ENCODE results near the gene BCL7C.

DNA sequence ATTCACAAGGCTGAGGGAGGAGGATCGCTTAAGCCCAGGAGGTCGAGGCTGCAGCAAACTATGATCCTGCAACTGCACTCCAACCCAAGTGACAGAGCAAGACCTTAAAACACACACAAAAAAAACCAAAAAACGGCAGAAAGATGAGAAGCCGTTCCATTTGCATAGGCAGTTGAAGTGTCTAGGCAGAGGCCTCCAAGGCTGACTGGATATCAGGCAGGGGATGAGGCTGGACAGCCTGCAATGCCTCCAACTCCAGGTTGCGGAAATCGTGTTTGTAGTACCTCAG is 27.5 kb upstream of the BCL7C start:
- TF ChIP-seq NFRKB (IDR thresholded peaks at IDR 0.05) (no peak), SUZ12 (IDR thresholded peaks at IDR 0.05) (no peak), SP1 (IDR thresholded peaks at IDR 0.05) (no peak), CTBP1 (IDR thresholded peaks at IDR 0.05; ENCODE audit: borderline replicate concordance) (no peak), ELF4 (IDR thresholded peaks at IDR 0.05) (no peak), PKNOX1 (IDR thresholded peaks at IDR 0.05) (no peak), FOXM1 (IDR thresholded peaks at IDR 0.05; ENCODE audit: borderline replicate concordance) (no peak), BHLHE40 (IDR thresholded peaks at IDR 0.05; ENCODE audit: borderline replicate concordance) (no peak), L3MBTL2 (conservative IDR thresholded peaks at IDR 0.05) (no peak), FOXA1 (IDR thresholded peaks at IDR 0.05) (no peak), ARNT (IDR thresholded peaks at IDR 0.05) (no peak), FOXK2 (IDR thresholded peaks at IDR 0.05) (no peak)

Measured in HEK293T (cell line).